ENCODE data around the gene OR5A1.

Gene OR5A1

GRCh38 chr11:59423835-59424234, 12.4 kb upstream of the OR5A1 start:
- Histone ChIP-seq H3K4me3 (ENCODE audit: low read length) (no peak overlapping the region), H3F3A (ENCODE audit: control insufficient read depth, insufficient read depth) (no peaks in the 10 kb centered on the region), H3K27ac (ENCODE audit: low read depth, low read length) (no peak overlapping the region), H3K9me3 (ENCODE audit: control insufficient read depth, insufficient read depth, low read length) (no peaks in the 10 kb centered on the region), H4K20me1 (ENCODE audit: control insufficient read depth, insufficient read depth, low read depth, low read length) (no peaks in the 10 kb centered on the region), H3K36me3 (ENCODE audit: control insufficient read depth, low read length) (no peaks in the 10 kb centered on the region), H3K27me3 (ENCODE audit: control insufficient read depth, low read length) (no peaks in the 10 kb centered on the region), H3K4me2 (ENCODE audit: low read length) (no peak overlapping the region), H3K4me1 (ENCODE audit: control insufficient read depth, low read length) (no peaks in the 10 kb centered on the region), H3K9me2 (replicated peaks; ENCODE audit: control insufficient read depth, low read length) (no peaks in the 10 kb centered on the region), H3K79me2 (ENCODE audit: control insufficient read depth, low read length) (no peaks in the 10 kb centered on the region)
- TF ChIP-seq CTCF (IDR thresholded peaks at IDR 0.05; ENCODE audit: low read depth, low read length, poor library complexity, severe bottlenecking), result no peak
- TF ChIP-seq EZH2phosphoT487 (IDR thresholded peaks at IDR 0.05; ENCODE audit: borderline replicate concordance, low read length), result no peak

GRCh38 chr11:59425131-59425530, 11.1 kb upstream of the OR5A1 start:
- TF ChIP-seq CTCF (IDR thresholded peaks at IDR 0.05; ENCODE audit: low read depth, low read length, poor library complexity, severe bottlenecking) (no peak), EZH2phosphoT487 (IDR thresholded peaks at IDR 0.05; ENCODE audit: borderline replicate concordance, low read length) (no peak)
- no peaks in the 10 kb centered on the region for H3F3A ChIP-seq (ENCODE audit: control insufficient read depth, insufficient read depth)
- H3K4me3 ChIP-seq (ENCODE audit: low read length), result no peak overlapping the region
- H3K36me3 ChIP-seq (ENCODE audit: control insufficient read depth, low read length), result no peaks in the 10 kb centered on the region
- H3K27ac ChIP-seq (ENCODE audit: low read depth, low read length), result no peak overlapping the region
- H3K9me2 ChIP-seq (replicated peaks; ENCODE audit: control insufficient read depth, low read length), result no peaks in the 10 kb centered on the region
- H3K9me3 ChIP-seq (ENCODE audit: control insufficient read depth, insufficient read depth, low read length), result no peaks in the 10 kb centered on the region
- H3K27me3 ChIP-seq (ENCODE audit: control insufficient read depth, low read length), result no peaks in the 10 kb centered on the region
- H3K79me2 ChIP-seq (ENCODE audit: control insufficient read depth, low read length), result no peaks in the 10 kb centered on the region
- no peak overlapping the region for H3K4me2 ChIP-seq (ENCODE audit: low read length)
- H4K20me1 ChIP-seq (ENCODE audit: control insufficient read depth, insufficient read depth, low read depth, low read length), result no peaks in the 10 kb centered on the region
- H3K4me1 ChIP-seq (ENCODE audit: control insufficient read depth, low read length), result no peaks in the 10 kb centered on the region

GRCh38 chr11:59426361-59427067, 9.8 kb upstream of the OR5A1 start, which contains the start of gene OR5A2:
OR5A2 (minus strand) TSS chr11:59426413; CDS start chr11:59422953, 3,460 bp downstream.
- H3K36me3 ChIP-seq (ENCODE audit: control insufficient read depth, low read length), result no peaks in the 10 kb centered on the region
- H3K4me1 ChIP-seq (ENCODE audit: control insufficient read depth, low read length), result no peaks in the 10 kb centered on the region
- H3K9me3 ChIP-seq (ENCODE audit: control insufficient read depth, insufficient read depth, low read length), result no peaks in the 10 kb centered on the region
- no peaks in the 10 kb centered on the region; the same call in 1 of the 2 replicates for H3K27me3 ChIP-seq (ENCODE audit: control insufficient read depth, low read length)
- H4K20me1 ChIP-seq (ENCODE audit: control insufficient read depth, insufficient read depth, low read depth, low read length), result no peaks in the 10 kb centered on the region
- no peaks in the 10 kb centered on the region for H3K79me2 ChIP-seq (ENCODE audit: control insufficient read depth, low read length)
- H3K9me2 ChIP-seq (replicated peaks; ENCODE audit: control insufficient read depth, low read length), result no peaks in the 10 kb centered on the region
- no peaks in the 10 kb centered on the region for H3F3A ChIP-seq (ENCODE audit: control insufficient read depth, insufficient read depth)
- H3K4me3 ChIP-seq (ENCODE audit: low read length), result no peak within 1 kb of the TSS
- no peak within 1 kb of the TSS for H3K4me2 ChIP-seq (ENCODE audit: low read length)
- TF ChIP-seq CTCF (IDR thresholded peaks at IDR 0.05; ENCODE audit: low read depth, low read length, poor library complexity, severe bottlenecking), result no peak
- TF ChIP-seq EZH2phosphoT487 (IDR thresholded peaks at IDR 0.05; ENCODE audit: borderline replicate concordance, low read length), result no peak
- H3K27ac ChIP-seq (ENCODE audit: low read depth, low read length), result no peak within 1 kb of the TSS
